Cardiac muscle cell (in vitro differentiated cells and primary cell): ENCODE data around the gene VSIG10L2. TPM values are rescaled to one million over a fixed set of nuclear protein-coding genes. Genes with fewer than 3 reads are reported as not detected.

Source experiments
- DNase-seq, 2 donors: peaks; one replicate each; pipeline versions ENCODE4 v3.0.0 to v3.0.0-alpha.2; 2010 to 2017; ENCODE audit warnings: low read depth in 1 of 2, low spot score in 1 of 2
- H3K27ac ChIP-seq: fragments of 200-600 bp; sonication (generic); 2 replicates; pipeline ENCODE4 v1.5.1; 2016
- H3K27me3 ChIP-seq: fragments of 200-600 bp; sonication (generic); 2 replicates; pipeline ENCODE4 v1.6.0; 2016; ENCODE audit warnings: control low read depth
- H3K36me3 ChIP-seq: fragments of 200-600 bp; sonication (generic); 2 replicates; pipeline ENCODE4 v1.5.1; 2016; ENCODE audit warnings: control low read depth
- H3K4me1 ChIP-seq: fragments of 200-600 bp; sonication (generic); 2 replicates; pipeline ENCODE4 v1.8.1; 2017; ENCODE audit warnings: low read depth, mild to moderate bottlenecking, mixed run types
- H3K4me3 ChIP-seq: fragments of 200-600 bp; sonication (generic); 2 replicates; pipeline ENCODE4 v1.5.1; 2016; ENCODE audit warnings: mild to moderate bottlenecking
- H3K9me3 ChIP-seq: fragments of 200-600 bp; sonication (generic); 2 replicates; pipeline ENCODE4 v1.5.1; 2017; ENCODE audit warnings: low read depth, mild to moderate bottlenecking, control low read depth
- CTCF ChIP-seq: IDR thresholded peaks from 2 replicates; pipeline ENCODE4 v1.5.1; 2012; ENCODE audit warnings: low read depth, mild to moderate bottlenecking, low read length
- polyA plus RNA-seq: library from polyadenylated mRNA; unstranded; fragments of >200 nt; fragmentation: Nextera tagmentation; extraction: Ambion mirVana; gene quantifications from 2 replicates; pipeline ENCODE4 v1.2.1, GENCODE V29; 2016
- total RNA-seq: library from RNA; depleted of rRNA; stranded (reverse); fragments of >200 nt; gene quantifications from 2 replicates; pipeline ENCODE4 v1.2.3, GENCODE V29; 2016

Gene VSIG10L2
- total and polyA plus RNA-seq, 2 experiments from 2014 or later: not detected

GRCh38 chr11:125924384-125925007 lies 21.3 kb upstream of the VSIG10L2 start:
- H3K4me3 ChIP-seq: no peak overlapping the region
- no peaks in the 10 kb centered on the region for H3K36me3 ChIP-seq
- H3K4me1 ChIP-seq: no peaks in the 10 kb centered on the region
- no peak overlapping the region for H3K27ac ChIP-seq
- H3K9me3 ChIP-seq: no peaks in the 10 kb centered on the region
- DNase-seq: no peak
- TF ChIP-seq CTCF: no peak
- H3K27me3 ChIP-seq: no peaks in the 10 kb centered on the region

GRCh38 chr11:125925247-125925740 lies 20.6 kb upstream of the VSIG10L2 start:
- Histone ChIP-seq H3K27ac (no peak overlapping the region), H3K4me1 (no peaks in the 10 kb centered on the region), H3K9me3 (no peaks in the 10 kb centered on the region), H3K27me3 (no peaks in the 10 kb centered on the region), H3K4me3 (no peak overlapping the region), H3K36me3 (no peaks in the 10 kb centered on the region)
- no peak for TF ChIP-seq CTCF
- DNase-seq: no peak

GRCh38 chr11:125925804-125926203 lies 20.0 kb upstream of the VSIG10L2 start:
- H3K9me3 ChIP-seq: no peaks in the 10 kb centered on the region
- H3K4me3 ChIP-seq: no peak overlapping the region
- no peaks in the 10 kb centered on the region for H3K27me3 ChIP-seq
- TF ChIP-seq CTCF: no peak
- H3K27ac ChIP-seq: no peak overlapping the region
- no peaks in the 10 kb centered on the region for H3K4me1 ChIP-seq
- DNase-seq: no peak
- H3K36me3 ChIP-seq: no peaks in the 10 kb centered on the region

GRCh38 chr11:125926682-125927081 lies 19.2 kb upstream of the VSIG10L2 start:
- no peaks in the 10 kb centered on the region for H3K4me1 ChIP-seq
- no peak for DNase-seq
- no peak overlapping the region for H3K4me3 ChIP-seq
- no peak overlapping the region for H3K27ac ChIP-seq
- no peaks in the 10 kb centered on the region for H3K9me3 ChIP-seq
- H3K36me3 ChIP-seq: no peaks in the 10 kb centered on the region
- no peaks in the 10 kb centered on the region for H3K27me3 ChIP-seq
- TF ChIP-seq CTCF: no peak

GRCh38 chr11:125929445-125930075 lies 16.3 kb upstream of the VSIG10L2 start:
- Histone ChIP-seq H3K4me1 (no peaks in the 10 kb centered on the region), H3K27ac (no peak overlapping the region), H3K9me3 (no peaks in the 10 kb centered on the region), H3K4me3 (no peak overlapping the region), H3K36me3 (no peaks in the 10 kb centered on the region), H3K27me3 (no peaks in the 10 kb centered on the region)
- DNase-seq: peak in 1 of 2 donors; percentile 30
- TF ChIP-seq CTCF: no peak
